GM15510 (cell line): ENCODE data around the gene PPFIA2.

Experiments
- POLR2A ChIP-seq: IDR thresholded peaks from 3 replicates; pipeline ENCODE4 v1.6.1; 2011; ENCODE audit warnings: borderline replicate concordance; ENCODE audit not compliant: insufficient read length; ENCODE audit errors: extremely low read depth

The PPFIA2 gene

GRCh38 chr12:81541121-81541520, 218.0 kb downstream of the PPFIA2 start:
- TF ChIP-seq POLR2A = no peak

- TF ChIP-seq POLR2A = no peak
Measured at GRCh38 chr12:81539279-81539678, 219.9 kb downstream of the PPFIA2 start.

GRCh38 chr12:81533054-81533453, 226.1 kb downstream of the PPFIA2 start:
- no peak for TF ChIP-seq POLR2A

GRCh38 chr12:81530352-81530751, 228.8 kb downstream of the PPFIA2 start:
- no peak for TF ChIP-seq POLR2A

GRCh38 chr12:81520064-81520945, 238.8 kb downstream of the PPFIA2 start:
- TF ChIP-seq POLR2A = no peak

GRCh38 chr12:81518638-81519037, 240.5 kb downstream of the PPFIA2 start:
- TF ChIP-seq POLR2A = no peak

GRCh38 chr12:81517296-81517695, 241.9 kb downstream of the PPFIA2 start:
- TF ChIP-seq POLR2A = no peak

- TF ChIP-seq POLR2A = no peak
Measured at GRCh38 chr12:81502912-81503695, 256.0 kb downstream of the PPFIA2 start.

GRCh38 chr12:81500788-81501187, 258.4 kb downstream of the PPFIA2 start:
- TF ChIP-seq POLR2A = no peak

GRCh38 chr12:81499809-81500208, 259.3 kb downstream of the PPFIA2 start:
- no peak for TF ChIP-seq POLR2A

GRCh38 chr12:81492131-81492720, 266.9 kb downstream of the PPFIA2 start:
- no peak for TF ChIP-seq POLR2A

- no peak for TF ChIP-seq POLR2A
Measured at GRCh38 chr12:81472934-81473333, 286.2 kb downstream of the PPFIA2 start.

- TF ChIP-seq POLR2A = no peak
Measured at GRCh38 chr12:81470923-81471322, 288.2 kb downstream of the PPFIA2 start.

GRCh38 chr12:81468206-81468605, 290.9 kb downstream of the PPFIA2 start:
- no peak for TF ChIP-seq POLR2A

GRCh38 chr12:81465876-81466275, 293.3 kb downstream of the PPFIA2 start:
- no peak for TF ChIP-seq POLR2A
